HepG2 (cell line): Measurements from ENCODE around the gene ITGAV. TPM values are rescaled to one million over a fixed set of nuclear protein-coding genes. Genes with fewer than 3 reads are reported as not detected.

Experiments
- AHR ChIP-seq: IDR thresholded peaks from 2 replicates; pipeline ENCODE4 v1.6.1; 2018; ENCODE audit warnings: missing genetic modification reagents, missing compliant biosample characterization
- EHMT2 ChIP-seq: fragments of 200-600 bp; sonication (generic); IDR thresholded peaks from 2 replicates; pipeline ENCODE4 v1.7.0; 2017; ENCODE audit warnings: antibody characterized with exemption, low read depth, low read length, borderline replicate concordance
- ETV5 ChIP-seq: IDR thresholded peaks from 2 replicates; pipeline ENCODE4 v1.6.1; 2018; ENCODE audit warnings: missing biosample characterization, missing genetic modification reagents, inconsistent platforms, borderline replicate concordance
- FOSL1 ChIP-seq: sonication (generic); formaldehyde crosslinking; IDR thresholded peaks from 2 replicates; pipeline ENCODE4 v1.9.0; 2021; ENCODE audit warnings: missing genetic modification reagents, borderline replicate concordance
- FOXA1 ChIP-seq, 2 experiments: fragments of 450-650 bp in 1 of 2; sonication (generic) in 1 of 2; formaldehyde crosslinking in 1 of 2; IDR thresholded peaks; 2 replicates each; pipeline versions ENCODE4 v1.4.0 to v1.6.1; 2016 to 2020; ENCODE audit warnings: missing genetic modification reagents in 1 of 2
- FOXK1 ChIP-seq: sonication (generic); formaldehyde crosslinking; IDR thresholded peaks from 2 replicates; pipeline ENCODE4 v1.4.0; 2020; ENCODE audit warnings: low read depth, missing genetic modification reagents, borderline replicate concordance
- GATA4 ChIP-seq: sonication (generic); IDR thresholded peaks from 2 replicates; pipeline ENCODE4 v1.6.1; 2016; ENCODE audit warnings: antibody characterized with exemption, low read depth, borderline replicate concordance
- GPN1 ChIP-seq: sonication (generic); formaldehyde crosslinking; IDR thresholded peaks from 2 replicates; pipeline ENCODE4 v1.5.1; 2020; ENCODE audit warnings: missing genetic modification reagents, borderline replicate concordance
- MLLT10 ChIP-seq: sonication (generic); formaldehyde crosslinking; IDR thresholded peaks from 2 replicates; pipeline ENCODE4 v1.4.0; 2020; ENCODE audit warnings: missing genetic modification reagents
- POLR2AphosphoS2 ChIP-seq: IDR thresholded peaks from 2 replicates; pipeline ENCODE4 v1.6.1; 2011; ENCODE audit warnings: low read depth, low read length, improper control_type of control experiment
- RBM39 ChIP-seq: fragments of 200-400 bp; formaldehyde crosslinking; IDR thresholded peaks from one replicate; pipeline ENCODE4 v1.6.1; 2018; ENCODE audit warnings: antibody characterized with exemption, mild to moderate bottlenecking, low read depth, low read length; ENCODE audit not compliant: poor library complexity, severe bottlenecking
- RORA ChIP-seq: sonication (generic); formaldehyde crosslinking; IDR thresholded peaks from 2 replicates; pipeline ENCODE4 v1.5.0; 2020; ENCODE audit warnings: mild to moderate bottlenecking, missing genetic modification reagents, moderate library complexity
- SMC3 ChIP-seq: IDR thresholded peaks from 2 replicates; pipeline ENCODE4 v1.6.1; 2011; ENCODE audit warnings: low read length, improper control_type of control experiment
- TCF7 ChIP-seq: sonication (generic); IDR thresholded peaks from 2 replicates; pipeline ENCODE4 v1.6.1; 2016; ENCODE audit warnings: antibody characterized with exemption, low read depth
- ZNF24 ChIP-seq: fragments of 450-650 bp; IDR thresholded peaks from 2 replicates; pipeline ENCODE4 v1.6.1; 2017; ENCODE audit warnings: antibody characterized with exemption, mild to moderate bottlenecking
- ZNF547 ChIP-seq: sonication (generic); formaldehyde crosslinking; IDR thresholded peaks from 2 replicates; pipeline ENCODE4 v1.5.1; 2020; ENCODE audit warnings: mild to moderate bottlenecking, missing genetic modification reagents
- ZNF564 ChIP-seq: sonication (generic); formaldehyde crosslinking; IDR thresholded peaks from 2 replicates; pipeline ENCODE4 v1.8.1; 2023; ENCODE audit warnings: mild to moderate bottlenecking, missing genetic modification reagents
- ZNF589 ChIP-seq: sonication (generic); formaldehyde crosslinking; conservative IDR thresholded peaks from 2 replicates; pipeline ENCODE4 v1.8.0; 2022; ENCODE audit warnings: mild to moderate bottlenecking, moderate library complexity, missing genetic modification reagents
- ZNF788 ChIP-seq: sonication (generic); formaldehyde crosslinking; IDR thresholded peaks from 2 replicates; pipeline ENCODE4 v1.5.0; 2020; ENCODE audit warnings: mild to moderate bottlenecking, missing genetic modification reagents, borderline replicate concordance
- polyA plus RNA-seq, 8 experiments: library from polyadenylated mRNA; depleted of rRNA in 3 of 8; stranded (reverse) in 7 of 8; unstranded in 1 of 8; fragments of >200 nt; fragmentation: Illumina TruSeq in 4 of 8; extraction: Trizol in 4 of 8; gene quantifications; 2 replicates each; pipeline versions ENCODE4 v1.2.1 to v1.2.3, GENCODE V29; 2011 to 2016; ENCODE audit warnings: low read depth in 4 of 8, missing spikeins in 1 of 8, mixed read lengths in 1 of 8; ENCODE audit not compliant: insufficient read depth in 1 of 8
- total RNA-seq, 5 experiments: library from RNA; depleted of rRNA; stranded (reverse); fragments of >200 nt; fragmentation: Illumina TruSeq; extraction: Trizol; gene quantifications; 2 replicates each; pipeline ENCODE4 v1.2.3, GENCODE V29; 2016; ENCODE audit warnings: low read depth in 1 of 5
- TF ChIP-seq, protein P1 (sequence below): sonication (generic); formaldehyde crosslinking; IDR thresholded peaks from 2 replicates; pipeline ENCODE4 v1.5.1; 2020; ENCODE audit warnings: mild to moderate bottlenecking, missing genetic modification reagents, moderate library complexity
- TF ChIP-seq, protein P2 (sequence below): sonication (generic); formaldehyde crosslinking; IDR thresholded peaks from 2 replicates; pipeline ENCODE4 v1.4.0; 2020; ENCODE audit warnings: missing genetic modification reagents, borderline replicate concordance
- TF ChIP-seq, protein P3 (sequence below): sonication (generic); formaldehyde crosslinking; IDR thresholded peaks from 2 replicates; pipeline ENCODE4 v1.8.0; 2022; ENCODE audit warnings: missing genetic modification reagents, mild to moderate bottlenecking, moderate library complexity, borderline replicate concordance

Gene ITGAV
- total and polyA plus RNA-seq, 2 of the 13 experiments (the other 11 are each of a cell fraction or from before 2014, with no cell fraction given): 59.1 to 60.4 TPM

DNA sequence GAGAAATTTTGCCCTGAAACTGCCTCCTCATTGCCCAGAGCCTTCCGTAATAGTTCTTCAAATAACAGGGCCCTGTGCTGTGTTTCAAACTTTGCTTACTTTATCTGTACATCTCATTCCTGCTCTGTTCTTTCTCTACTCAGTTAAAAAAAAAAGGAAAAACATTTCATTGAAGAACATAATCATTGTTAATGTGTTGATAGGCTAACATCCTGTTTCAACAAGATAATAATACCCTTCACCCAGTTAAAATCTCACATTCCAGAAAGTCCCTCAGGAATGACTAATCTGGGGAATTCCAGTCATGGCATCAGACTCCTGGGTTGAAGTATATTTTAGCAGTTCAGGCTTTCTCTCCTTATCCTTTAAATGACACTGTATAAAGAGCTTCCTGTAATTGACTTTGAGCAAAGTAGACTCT is 45.6 kb upstream of the ITGAV start (continued):
- TF ChIP-seq GPN1 (CRISPR knock-in tag) (no peak), ZNF589 (no peak), GATA4 (peak; percentile 49; the same call in 1 of the 2 replicates), ZNF24 (0 out of 2 replicates have a peak, but pooled peaks have one; percentile 12), TCF7 (peak; percentile 20; the same call in 1 of the 2 replicates), ZNF564 (CRISPR knock-in tag) (no peak), RORA (CRISPR knock-in tag) (no peak), AHR (CRISPR knock-in tag) (no peak), MLLT10 (CRISPR knock-in tag) (no peak), FOXK1 (CRISPR knock-in tag) (no peak), SMC3 (no peak), EHMT2 (no peak), ZNF788 (CRISPR knock-in tag) (no peak), RBM39 (no peak), FOXA1 (IDR thresholded peaks at IDR 0.05) (no peak), FOXA1 (CRISPR knock-in tag; IDR thresholded peaks at IDR 0.05) (peak; percentile 22; the same call in 1 of the 2 replicates), ETV5 (CRISPR knock-in tag) (peak; percentile 78; the same call in 1 of the 2 replicates), ZNF547 (no peak), FOSL1 (CRISPR knock-in tag) (peak; percentile 53; the same call in 1 of the 2 replicates), POLR2AphosphoS2 (no peak)
- TF ChIP-seq, protein P1, sequence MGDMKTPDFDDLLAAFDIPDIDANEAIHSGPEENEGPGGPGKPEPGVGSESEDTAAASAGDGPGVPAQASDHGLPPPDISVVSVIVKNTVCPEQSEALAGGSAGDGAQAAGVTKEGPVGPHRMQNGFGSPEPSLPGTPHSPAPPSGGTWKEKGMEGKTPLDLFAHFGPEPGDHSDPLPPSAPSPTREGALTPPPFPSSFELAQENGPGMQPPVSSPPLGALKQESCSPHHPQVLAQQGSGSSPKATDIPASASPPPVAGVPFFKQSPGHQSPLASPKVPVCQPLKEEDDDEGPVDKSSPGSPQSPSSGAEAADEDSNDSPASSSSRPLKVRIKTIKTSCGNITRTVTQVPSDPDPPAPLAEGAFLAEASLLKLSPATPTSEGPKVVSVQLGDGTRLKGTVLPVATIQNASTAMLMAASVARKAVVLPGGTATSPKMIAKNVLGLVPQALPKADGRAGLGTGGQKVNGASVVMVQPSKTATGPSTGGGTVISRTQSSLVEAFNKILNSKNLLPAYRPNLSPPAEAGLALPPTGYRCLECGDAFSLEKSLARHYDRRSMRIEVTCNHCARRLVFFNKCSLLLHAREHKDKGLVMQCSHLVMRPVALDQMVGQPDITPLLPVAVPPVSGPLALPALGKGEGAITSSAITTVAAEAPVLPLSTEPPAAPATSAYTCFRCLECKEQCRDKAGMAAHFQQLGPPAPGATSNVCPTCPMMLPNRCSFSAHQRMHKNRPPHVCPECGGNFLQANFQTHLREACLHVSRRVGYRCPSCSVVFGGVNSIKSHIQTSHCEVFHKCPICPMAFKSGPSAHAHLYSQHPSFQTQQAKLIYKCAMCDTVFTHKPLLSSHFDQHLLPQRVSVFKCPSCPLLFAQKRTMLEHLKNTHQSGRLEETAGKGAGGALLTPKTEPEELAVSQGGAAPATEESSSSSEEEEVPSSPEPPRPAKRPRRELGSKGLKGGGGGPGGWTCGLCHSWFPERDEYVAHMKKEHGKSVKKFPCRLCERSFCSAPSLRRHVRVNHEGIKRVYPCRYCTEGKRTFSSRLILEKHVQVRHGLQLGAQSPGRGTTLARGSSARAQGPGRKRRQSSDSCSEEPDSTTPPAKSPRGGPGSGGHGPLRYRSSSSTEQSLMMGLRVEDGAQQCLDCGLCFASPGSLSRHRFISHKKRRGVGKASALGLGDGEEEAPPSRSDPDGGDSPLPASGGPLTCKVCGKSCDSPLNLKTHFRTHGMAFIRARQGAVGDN (CRISPR knock-in tag): no peak
- TF ChIP-seq, protein P2, sequence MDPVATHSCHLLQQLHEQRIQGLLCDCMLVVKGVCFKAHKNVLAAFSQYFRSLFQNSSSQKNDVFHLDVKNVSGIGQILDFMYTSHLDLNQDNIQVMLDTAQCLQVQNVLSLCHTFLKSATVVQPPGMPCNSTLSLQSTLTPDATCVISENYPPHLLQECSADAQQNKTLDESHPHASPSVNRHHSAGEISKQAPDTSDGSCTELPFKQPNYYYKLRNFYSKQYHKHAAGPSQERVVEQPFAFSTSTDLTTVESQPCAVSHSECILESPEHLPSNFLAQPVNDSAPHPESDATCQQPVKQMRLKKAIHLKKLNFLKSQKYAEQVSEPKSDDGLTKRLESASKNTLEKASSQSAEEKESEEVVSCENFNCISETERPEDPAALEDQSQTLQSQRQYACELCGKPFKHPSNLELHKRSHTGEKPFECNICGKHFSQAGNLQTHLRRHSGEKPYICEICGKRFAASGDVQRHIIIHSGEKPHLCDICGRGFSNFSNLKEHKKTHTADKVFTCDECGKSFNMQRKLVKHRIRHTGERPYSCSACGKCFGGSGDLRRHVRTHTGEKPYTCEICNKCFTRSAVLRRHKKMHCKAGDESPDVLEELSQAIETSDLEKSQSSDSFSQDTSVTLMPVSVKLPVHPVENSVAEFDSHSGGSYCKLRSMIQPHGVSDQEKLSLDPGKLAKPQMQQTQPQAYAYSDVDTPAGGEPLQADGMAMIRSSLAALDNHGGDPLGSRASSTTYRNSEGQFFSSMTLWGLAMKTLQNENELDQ (CRISPR knock-in tag): no peak
- TF ChIP-seq, protein P3, sequence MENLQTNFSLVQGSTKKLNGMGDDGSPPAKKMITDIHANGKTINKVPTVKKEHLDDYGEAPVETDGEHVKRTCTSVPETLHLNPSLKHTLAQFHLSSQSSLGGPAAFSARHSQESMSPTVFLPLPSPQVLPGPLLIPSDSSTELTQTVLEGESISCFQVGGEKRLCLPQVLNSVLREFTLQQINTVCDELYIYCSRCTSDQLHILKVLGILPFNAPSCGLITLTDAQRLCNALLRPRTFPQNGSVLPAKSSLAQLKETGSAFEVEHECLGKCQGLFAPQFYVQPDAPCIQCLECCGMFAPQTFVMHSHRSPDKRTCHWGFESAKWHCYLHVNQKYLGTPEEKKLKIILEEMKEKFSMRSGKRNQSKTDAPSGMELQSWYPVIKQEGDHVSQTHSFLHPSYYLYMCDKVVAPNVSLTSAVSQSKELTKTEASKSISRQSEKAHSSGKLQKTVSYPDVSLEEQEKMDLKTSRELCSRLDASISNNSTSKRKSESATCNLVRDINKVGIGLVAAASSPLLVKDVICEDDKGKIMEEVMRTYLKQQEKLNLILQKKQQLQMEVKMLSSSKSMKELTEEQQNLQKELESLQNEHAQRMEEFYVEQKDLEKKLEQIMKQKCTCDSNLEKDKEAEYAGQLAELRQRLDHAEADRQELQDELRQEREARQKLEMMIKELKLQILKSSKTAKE: no peak
